B cell (primary cell): ENCODE measurements around the gene PMVK. TPM values are rescaled to one million over a fixed set of nuclear protein-coding genes. Genes with fewer than 3 reads are reported as not detected.

ENCODE experiments used
- ATAC-seq: fragments of 200-7000 bp; cut with Tn5 transposase; one replicate; pipeline ENCODE4 v1.10.0; 2021; ENCODE audit warnings: low read depth, mild to moderate bottlenecking, moderate number of reproducible peaks, moderate library complexity
- CTCF ChIA-PET: fragments of 350-600 bp; sonication (Branson Sonifier 250); formaldehyde crosslinking; loops from one replicate; lab custom pipeline; 2021; ENCODE audit warnings: antibody characterized with exemption, inconsistent platforms; lab: Charles Lee
- POLR2A ChIA-PET: fragments of 350-600 bp; sonication (Branson Sonifier 250); formaldehyde crosslinking; loops from one replicate; lab custom pipeline; 2021; ENCODE audit warnings: antibody characterized with exemption; lab: Charles Lee
- DNase-seq: peaks from one replicate; pipeline ENCODE4 v3.0.0; 2013
- H2AFZ ChIP-seq: 2 replicates; pipeline ENCODE4 v1.6.1; 2012; ENCODE audit warnings: mild to moderate bottlenecking, low read depth, low read length; ENCODE audit not compliant: insufficient read depth, poor library complexity, severe bottlenecking
- H3K27ac ChIP-seq, 2 donors: 1 replicate in 1 of 2; 2 replicates in 1 of 2; pipeline ENCODE4 v1.5.1; 2012 to 2013; ENCODE audit warnings: low read length in 2 of 2, mild to moderate bottlenecking in 2 of 2, moderate library complexity in 1 of 2
- H3K27me3 ChIP-seq, 4 experiments: fragments of 200-600 bp in 1 of 4; sonication (generic) in 1 of 4; replicated peaks in 1 of 4; 1 replicate in 2 of 4; 2 replicates in 2 of 4; pipeline versions ENCODE4 v1.6.1 to v1.7.0; 2013 to 2016; ENCODE audit warnings: low read length in 3 of 4, mild to moderate bottlenecking in 2 of 4, mixed read lengths in 1 of 4, moderate library complexity in 1 of 4; ENCODE audit not compliant: insufficient read depth in 4 of 4, control insufficient read depth in 3 of 4; ENCODE audit errors: control extremely low read depth in 1 of 4
- H3K36me3 ChIP-seq, 2 experiments: replicated peaks in 1 of 2; 1 replicate in 1 of 2; 2 replicates in 1 of 2; pipeline versions ENCODE4 v1.6.1 to v1.7.1; 2013; ENCODE audit warnings: low read length in 1 of 2; ENCODE audit not compliant: insufficient read depth in 2 of 2, control insufficient read depth in 1 of 2; ENCODE audit errors: control extremely low read depth in 1 of 2, extremely low read depth in 1 of 2
- H3K4me1 ChIP-seq, 2 donors: fragments of 200-600 bp in 1 of 2; sonication (generic) in 1 of 2; 1 replicate in 1 of 2; 2 replicates in 1 of 2; pipeline versions ENCODE4 v1.5.1 to v1.6.1; 2013 to 2017; ENCODE audit warnings: low read length in 2 of 2; ENCODE audit not compliant: control insufficient read depth in 2 of 2, insufficient read depth in 2 of 2
- H3K4me2 ChIP-seq: replicated peaks from 2 replicates; pipeline ENCODE3; 2012; ENCODE audit warnings: mild to moderate bottlenecking, low read depth, low read length; ENCODE audit not compliant: poor library complexity, severe bottlenecking
- H3K4me3 ChIP-seq, 5 experiments: fragments of 200-600 bp in 1 of 5; sonication (generic) in 1 of 5; 1 replicate in 3 of 5; 2 replicates in 2 of 5; pipeline versions ENCODE4 v1.5.1 to v1.7.0; 2011 to 2016; ENCODE audit warnings: low read length in 4 of 5, mild to moderate bottlenecking in 4 of 5, low read depth in 2 of 5, control low read depth in 1 of 5, moderate library complexity in 1 of 5; ENCODE audit not compliant: insufficient read depth in 1 of 5; ENCODE audit errors: control extremely low read depth in 1 of 5, extremely low read depth in 1 of 5
- H3K79me2 ChIP-seq: fragments of 200-600 bp; sonication (generic); one replicate; pipeline ENCODE4 v1.6.0; 2016; ENCODE audit warnings: low read length; ENCODE audit not compliant: control insufficient read depth, insufficient read depth
- H3K9ac ChIP-seq: fragments of 200-600 bp; sonication (generic); 2 replicates; pipeline ENCODE4 v1.6.1; 2017; ENCODE audit warnings: mild to moderate bottlenecking, low read length, moderate library complexity
- H3K9me3 ChIP-seq, 3 donors: one replicate each; pipeline versions ENCODE4 v1.6.1 to v1.7.1; 2013; ENCODE audit warnings: low read length in 2 of 3; ENCODE audit not compliant: control insufficient read depth in 2 of 3, insufficient read depth in 1 of 3; ENCODE audit errors: control extremely low read depth in 1 of 3
- H4K20me1 ChIP-seq: 2 replicates; pipeline ENCODE4 v1.6.0; 2012; ENCODE audit warnings: mild to moderate bottlenecking, low read length; ENCODE audit not compliant: insufficient read depth, control insufficient read depth, poor library complexity, severe bottlenecking
- H3K27ac Mint-ChIP-seq: one replicate; pipeline ENCODE4 v1.8.0; 2021; ENCODE audit warnings: mixed read lengths
- H3K27me3 Mint-ChIP-seq: one replicate; pipeline ENCODE4 v1.8.0; 2021; ENCODE audit warnings: mixed read lengths
- H3K4me1 Mint-ChIP-seq: one replicate; pipeline ENCODE4 v1.8.0; 2021; ENCODE audit warnings: mixed read lengths
- H3K4me3 Mint-ChIP-seq: one replicate; pipeline ENCODE4 v1.8.0; 2021; ENCODE audit warnings: mixed read lengths
- H3K9me3 Mint-ChIP-seq: one replicate; pipeline ENCODE4 v1.8.0; 2022; ENCODE audit warnings: mixed read lengths; ENCODE audit not compliant: insufficient read depth
- CTCF ChIP-seq: fragments of 200-600 bp; IDR thresholded peaks from one replicate; pipeline ENCODE4 v1.8.0; 2022; ENCODE audit warnings: antibody characterized with exemption, mild to moderate bottlenecking
- EZH2 ChIP-seq: IDR thresholded peaks from 2 replicates; pipeline ENCODE4 v1.6.1; 2012; ENCODE audit warnings: borderline replicate concordance, low read depth, mild to moderate bottlenecking, moderate library complexity, low read length; ENCODE audit not compliant: insufficient read depth, poor library complexity, severe bottlenecking
- WGBS: methylation state at CpG from one replicate; pipeline ENCODE4 v1.1.5; 2013; ENCODE audit warnings: missing lambda C conversion rate; ENCODE audit not compliant: insufficient coverage; 5-methylcytosine and 5-hydroxymethylcytosine counted together
- intact Hi-C: fragments of 100-400 bp; cut with micrococcal nuclease; formaldehyde crosslinking; loops from one replicate; pipeline ENCODE4 v1.10.0; 2022
- polyA plus RNA-seq: library from polyadenylated mRNA; depleted of rRNA; stranded (reverse); fragments of >200 nt; gene quantifications from 2 replicates; pipeline ENCODE4 v1.2.3, GENCODE V29; 2012
- total RNA-seq, 2 donors: library from RNA; stranded (reverse); fragments of 120-200 nt in 1 of 2; gene quantifications; 1 replicate in 1 of 2; 2 replicates in 1 of 2; pipeline versions ENCODE4 v1.2.3 to v1.2.4, GENCODE V29; 2013 to 2022

The PMVK gene
- total and polyA plus RNA-seq, 2 donors (not counting 1 experiment from before 2014, with no cell fraction given): 15.0 to 15.4 TPM

- H3K36me3 ChIP-seq: no peaks in the 10 kb centered on the region
- no peaks in the 10 kb centered on the region for H3K27me3 ChIP-seq
- no peaks in the 10 kb centered on the region for H3K4me1 ChIP-seq
- Mint-ChIP-seq H3K27ac (no peak overlapping the region), H3K9me3 (no peaks in the 10 kb centered on the region), H3K4me1 (no peaks in the 10 kb centered on the region), H3K27me3 (no peaks in the 10 kb centered on the region), H3K4me3 (no peak overlapping the region)
- no peak overlapping the region for H3K4me2 ChIP-seq
- no peak overlapping the region for H3K9ac ChIP-seq
- 93% methylated on average over 6 of the region's 7 CpGs for WGBS
- H3K9me3 ChIP-seq: no peaks in the 10 kb centered on the region
- no peak overlapping the region for H3K4me3 ChIP-seq
- DNase-seq (no peak), ATAC-seq (no peak)
- no peak overlapping the region for H3K27ac ChIP-seq
- H4K20me1 ChIP-seq: no peaks in the 10 kb centered on the region
- POLR2A ChIA-PET: no interaction called here
- H2AFZ ChIP-seq: no peak overlapping the region
- CTCF ChIA-PET: interaction anchor here (0.6 to 1.8 kb wide), 6 partner anchors 21 to 155 kb away, joined by 3 to 11 read pairs (median 5); partner anchors contain the start of gene PMVK
- H3K79me2 ChIP-seq: no peaks in the 10 kb centered on the region
- intact Hi-C loops: no loop called here
- TF ChIP-seq EZH2 (no peak), CTCF (no peak)
Measured at GRCh38 chr1:154906621-154907081, 29.9 kb downstream of the PMVK start.

- Histone ChIP-seq H3K9me3 (no peaks in the 10 kb centered on the region), H3K4me2 (no peak overlapping the region), H2AFZ (no peak overlapping the region), H3K27me3 (no peaks in the 10 kb centered on the region), H4K20me1 (no peaks in the 10 kb centered on the region), H3K36me3 (no peaks in the 10 kb centered on the region), H3K4me1 (no peaks in the 10 kb centered on the region), H3K27ac (no peak overlapping the region), H3K79me2 (no peaks in the 10 kb centered on the region), H3K4me3 (no peak overlapping the region), H3K9ac (no peak overlapping the region)
- ChIA-PET CTCF (no interaction called here), POLR2A (no interaction called here)
- DNase-seq: no peak
- Mint-ChIP-seq H3K4me3 (no peak overlapping the region), H3K4me1 (no peaks in the 10 kb centered on the region), H3K9me3 (no peaks in the 10 kb centered on the region), H3K27me3 (no peaks in the 10 kb centered on the region), H3K27ac (no peak overlapping the region)
- TF ChIP-seq EZH2 (no peak), CTCF (no peak)
- no CpG with 5 or more reads among the region's 3 CpGs for whole genome bisulfite sequencing
- no peak for ATAC-seq
- intact Hi-C loops: no loop called here
Measured at GRCh38 chr1:154902938-154903566, 33.5 kb downstream of the PMVK start.
